Suprapubic skin (tissue), 3 donors: ENCODE data around the gene CEACAM6.

Experiments used
- CTCF ChIP-seq, 2 donors: fragments of 200-600 bp in 1 of 2; fragments of 450-650 bp in 1 of 2; sonication (generic) in 1 of 2; IDR thresholded peaks; one replicate each; pipeline ENCODE4 v1.5.1; 2016 to 2019; ENCODE audit warnings: antibody characterized with exemption in 2 of 2, mild to moderate bottlenecking in 1 of 2, moderate library complexity in 1 of 2
- POLR2AphosphoS5 ChIP-seq, 3 donors: sonication (generic); formaldehyde crosslinking; IDR thresholded peaks; one replicate each; pipeline ENCODE4 v1.6.1; 2017; ENCODE audit warnings: antibody characterized with exemption in 3 of 3

- TF ChIP-seq CTCF (IDR thresholded peaks at IDR 0.05) (no peak), POLR2AphosphoS5 (IDR thresholded peaks at IDR 0.05) (no peak)
These were observed 43.7 kb upstream of the CEACAM6 start for GRCh38 chr19:41711376-41712261.
